ENCODE measurements around the gene ADIPOR2. TPM values are rescaled to one million over a fixed set of nuclear protein-coding genes. Genes with fewer than 3 reads are reported as not detected.

ADIPOR2 gene
- total RNA-seq, 1 donor from 2014 or later = 64.2 TPM

- no peak for DNase-seq (ENCODE audit: low spot score)
Observed at GRCh38 chr12:1799051-1799881, 108.4 kb downstream of the ADIPOR2 start.

- no peak for DNase-seq (ENCODE audit: low spot score)
Observed at GRCh38 chr12:1799882-1800400, 109.1 kb downstream of the ADIPOR2 start.

- DNase-seq (ENCODE audit: low spot score) = no peak
Observed at GRCh38 chr12:1800401-1801302, 109.8 kb downstream of the ADIPOR2 start.

- DNase-seq (ENCODE audit: low spot score) = no peak
Observed at GRCh38 chr12:1801303-1801975, 110.6 kb downstream of the ADIPOR2 start.

- DNase-seq (ENCODE audit: low spot score) = no peak
Observed at GRCh38 chr12:1803736-1804135, 112.9 kb downstream of the ADIPOR2 start.

GRCh38 chr12:1804545-1805332 lies 113.9 kb downstream of the ADIPOR2 start:
- DNase-seq (ENCODE audit: low spot score) = peak; percentile 91

GRCh38 chr12:1805441-1806081 lies 114.7 kb downstream of the ADIPOR2 start:
- no peak for DNase-seq (ENCODE audit: low spot score)

- no peak for DNase-seq (ENCODE audit: low spot score)
Observed at GRCh38 chr12:1806301-1807086, 115.6 kb downstream of the ADIPOR2 start.

GRCh38 chr12:1807087-1807860 lies 116.4 kb downstream of the ADIPOR2 start:
- DNase-seq (ENCODE audit: low spot score) = no peak

GRCh38 chr12:1808036-1808797 lies 117.3 kb downstream of the ADIPOR2 start:
- DNase-seq (ENCODE audit: low spot score) = no peak

- no peak for DNase-seq (ENCODE audit: low spot score)
Observed at GRCh38 chr12:1808798-1809480, 118.1 kb downstream of the ADIPOR2 start.

GRCh38 chr12:1809591-1810190 lies 118.8 kb downstream of the ADIPOR2 start:
- no peak for DNase-seq (ENCODE audit: low spot score)

GRCh38 chr12:1810201-1810930 lies 119.5 kb downstream of the ADIPOR2 start:
- DNase-seq (ENCODE audit: low spot score) = no peak

GRCh38 chr12:1810931-1811280 lies 120.0 kb downstream of the ADIPOR2 start:
- DNase-seq (ENCODE audit: low spot score) = no peak

GRCh38 chr12:1811281-1811947 lies 120.5 kb downstream of the ADIPOR2 start:
- DNase-seq (ENCODE audit: low spot score) = no peak

- no peak for DNase-seq (ENCODE audit: low spot score)
Observed at GRCh38 chr12:1811948-1812291, 121.0 kb downstream of the ADIPOR2 start.

Measured in mucosa of gallbladder (tissue), 1 donor.